ENCODE results near the gene UBR1. TPM values are rescaled to one million over a fixed set of nuclear protein-coding genes. Genes with fewer than 3 reads are reported as not detected.

UBR1 gene
- total RNA-seq, 1 donor from 2014 or later, result 48.9 TPM

DNA sequence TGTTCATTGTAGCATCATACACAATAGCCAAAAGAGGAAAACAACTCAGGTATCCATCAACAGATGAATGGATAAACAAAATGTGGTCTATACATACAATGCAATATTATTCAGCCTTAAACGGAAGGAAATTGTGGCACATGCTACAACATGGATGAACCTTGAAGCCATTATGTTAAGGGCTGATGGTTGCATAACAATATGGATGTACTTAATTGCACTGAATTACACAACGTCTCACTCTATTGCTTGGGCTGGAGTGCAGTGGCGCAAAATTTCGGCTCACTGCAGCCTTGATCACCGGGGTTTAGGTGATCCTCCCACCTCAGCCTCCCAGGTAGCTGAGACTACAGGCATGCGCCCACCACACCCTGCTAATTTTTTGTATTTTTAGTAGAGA lies 20.5 kb upstream of the UBR1 start:
- Mint-ChIP-seq H3K4me3 (no peak overlapping the region), H3K27ac (no peak overlapping the region), H3K36me3 (ENCODE audit: low read depth) (peaks cover 4% of the 10 kb centered on the region), H3K9me3 (peaks cover 10% of the 10 kb centered on the region), H3K4me1 (peaks cover 14% of the 10 kb centered on the region), H3K27me3 (no peaks in the 10 kb centered on the region)
- TF ChIP-seq, protein P1, sequence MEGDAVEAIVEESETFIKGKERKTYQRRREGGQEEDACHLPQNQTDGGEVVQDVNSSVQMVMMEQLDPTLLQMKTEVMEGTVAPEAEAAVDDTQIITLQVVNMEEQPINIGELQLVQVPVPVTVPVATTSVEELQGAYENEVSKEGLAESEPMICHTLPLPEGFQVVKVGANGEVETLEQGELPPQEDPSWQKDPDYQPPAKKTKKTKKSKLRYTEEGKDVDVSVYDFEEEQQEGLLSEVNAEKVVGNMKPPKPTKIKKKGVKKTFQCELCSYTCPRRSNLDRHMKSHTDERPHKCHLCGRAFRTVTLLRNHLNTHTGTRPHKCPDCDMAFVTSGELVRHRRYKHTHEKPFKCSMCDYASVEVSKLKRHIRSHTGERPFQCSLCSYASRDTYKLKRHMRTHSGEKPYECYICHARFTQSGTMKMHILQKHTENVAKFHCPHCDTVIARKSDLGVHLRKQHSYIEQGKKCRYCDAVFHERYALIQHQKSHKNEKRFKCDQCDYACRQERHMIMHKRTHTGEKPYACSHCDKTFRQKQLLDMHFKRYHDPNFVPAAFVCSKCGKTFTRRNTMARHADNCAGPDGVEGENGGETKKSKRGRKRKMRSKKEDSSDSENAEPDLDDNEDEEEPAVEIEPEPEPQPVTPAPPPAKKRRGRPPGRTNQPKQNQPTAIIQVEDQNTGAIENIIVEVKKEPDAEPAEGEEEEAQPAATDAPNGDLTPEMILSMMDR (IDR thresholded peaks at IDR 0.05), result no peak
- intact Hi-C loops (cut with micrococcal nuclease), result no loop called here
- POLR2A ChIA-PET, result interaction anchor here (0.7 kb wide), 1 partner anchor 20 kb away, joined by 3 read pairs; no protein-coding TSS in a partner anchor
- CTCF ChIA-PET, result no interaction called here
- DNase-seq (no peak), ATAC-seq (ENCODE audit: low read depth) (no peak)

DNA sequence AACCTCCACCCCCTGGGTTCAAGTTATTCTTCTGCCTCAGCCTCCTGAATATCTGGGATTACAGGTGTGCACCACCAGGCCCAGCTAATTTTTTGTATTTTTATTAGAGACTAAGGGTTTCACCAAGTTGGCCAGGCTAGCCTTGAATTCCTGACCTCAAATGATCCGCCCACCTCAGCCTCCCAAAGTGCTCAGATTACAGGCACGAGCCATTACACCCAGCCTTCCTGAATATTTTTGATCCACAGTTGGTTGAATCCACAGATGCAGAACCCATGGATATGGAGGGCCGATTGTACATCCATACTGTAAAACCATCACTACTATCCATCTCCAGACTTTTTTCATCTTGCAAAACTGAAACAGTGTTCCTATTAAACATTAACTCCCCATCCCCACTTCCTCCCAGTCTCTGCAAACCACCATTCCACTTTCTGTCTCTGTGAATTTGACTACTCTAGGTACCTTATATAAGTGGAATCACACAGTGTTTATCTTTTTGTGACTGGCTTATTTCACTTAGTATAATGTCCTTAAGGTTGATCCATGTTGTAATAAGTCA lies 19.3 kb upstream of the UBR1 start:
- H3K4me3 Mint-ChIP-seq, result no peak overlapping the region
- peaks cover 14% of the 10 kb centered on the region for H3K4me1 Mint-ChIP-seq
- no peaks in the 10 kb centered on the region for H3K27me3 Mint-ChIP-seq
- ChIA-PET POLR2A (no interaction called here), CTCF (no interaction called here)
- peaks cover 4% of the 10 kb centered on the region for H3K36me3 Mint-ChIP-seq (ENCODE audit: low read depth)
- peaks cover 10% of the 10 kb centered on the region for H3K9me3 Mint-ChIP-seq
- ATAC-seq (ENCODE audit: low read depth) (no peak), DNase-seq (no peak)
- H3K27ac Mint-ChIP-seq, result no peak overlapping the region
- TF ChIP-seq, protein P1 (IDR thresholded peaks at IDR 0.05), result no peak
- intact Hi-C loops (cut with micrococcal nuclease), result no loop called here

DNA sequence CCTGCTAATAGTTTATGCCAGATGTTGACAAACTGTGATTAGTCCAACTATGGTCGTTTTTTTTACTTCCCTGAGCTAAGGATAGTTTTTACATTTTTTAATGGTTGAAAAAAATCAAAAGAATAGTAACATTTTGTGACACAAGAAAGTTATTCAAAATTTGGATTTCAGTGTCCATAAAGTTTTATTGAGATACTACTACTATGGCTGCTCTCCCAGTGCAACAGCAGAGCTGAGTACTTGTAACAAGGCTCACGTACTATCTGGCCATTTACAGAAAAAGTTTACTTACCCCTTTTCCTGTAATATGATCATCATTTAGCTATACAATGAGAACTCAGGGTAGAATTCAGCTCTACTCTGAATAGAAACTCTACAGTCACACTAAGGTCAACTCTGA lies 16.0 kb upstream of the UBR1 start:
- intact Hi-C loops (cut with micrococcal nuclease), result loop anchor here (5.0 kb wide), 1 partner anchor 200 kb away; the partner anchor contains the start of gene TTBK2
- Mint-ChIP-seq H3K36me3 (ENCODE audit: low read depth) (peaks cover 4% of the 10 kb centered on the region), H3K9me3 (no peaks in the 10 kb centered on the region), H3K4me3 (no peak overlapping the region), H3K27ac (no peak overlapping the region), H3K4me1 (peaks cover 39% of the 10 kb centered on the region), H3K27me3 (no peaks in the 10 kb centered on the region)
- POLR2A ChIA-PET, result interaction anchor here (1.9 to 2.7 kb wide), 2 partner anchors 11 to 16 kb away, joined by 9 to 12 read pairs; partner anchors contain the start of genes TMEM62 and UBR1
- ATAC-seq (ENCODE audit: low read depth) (no peak), DNase-seq (no peak)
- TF ChIP-seq, protein P1 (IDR thresholded peaks at IDR 0.05), result no peak
- CTCF ChIA-PET, result no interaction called here

DNA sequence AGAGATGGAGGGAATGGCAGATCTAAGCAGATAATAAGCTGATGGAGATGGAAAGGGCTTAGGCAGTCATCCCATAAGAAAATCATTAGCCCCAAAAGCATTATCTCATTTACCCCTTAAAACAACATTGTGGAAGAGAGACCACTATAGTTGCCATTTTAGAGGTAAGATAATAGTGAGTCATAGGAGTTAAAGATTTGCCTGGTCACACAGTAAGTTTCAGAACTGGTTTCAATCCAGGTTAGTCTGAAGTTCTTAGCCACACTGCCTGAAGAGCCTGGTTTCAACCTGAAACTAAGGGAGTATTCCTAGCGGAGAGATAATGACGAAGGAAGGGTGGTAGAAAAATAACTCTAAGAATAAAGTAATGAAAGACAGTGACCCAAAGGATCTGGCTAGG lies 13.0 kb upstream of the UBR1 start:
- TF ChIP-seq, protein P1 (IDR thresholded peaks at IDR 0.05), result no peak
- Mint-ChIP-seq H3K36me3 (ENCODE audit: low read depth) (peaks cover 4% of the 10 kb centered on the region), H3K27me3 (no peaks in the 10 kb centered on the region), H3K4me1 (peaks cover 39% of the 10 kb centered on the region), H3K4me3 (peak overlapping the region; percentile 7), H3K27ac (peak overlapping the region; percentile 92), H3K9me3 (no peaks in the 10 kb centered on the region)
- DNase-seq, result no peak
- ChIA-PET CTCF (interaction anchor here (1.4 kb wide), 1 partner anchor 15 kb away, joined by 5 read pairs; no protein-coding TSS in a partner anchor), POLR2A (interaction anchor here (1.4 to 2.0 kb wide), 2 partner anchors 12 to 15 kb away, joined by 9 read pairs; partner anchors contain the start of genes TMEM62 and UBR1)
- intact Hi-C loops (cut with micrococcal nuclease), result loop anchor here (1.0 to 2.0 kb wide), 2 partner anchors 13 to 14 kb away; partner anchors contain the start of genes TMEM62 and UBR1
- peak; percentile 42 for ATAC-seq (ENCODE audit: low read depth)

DNA sequence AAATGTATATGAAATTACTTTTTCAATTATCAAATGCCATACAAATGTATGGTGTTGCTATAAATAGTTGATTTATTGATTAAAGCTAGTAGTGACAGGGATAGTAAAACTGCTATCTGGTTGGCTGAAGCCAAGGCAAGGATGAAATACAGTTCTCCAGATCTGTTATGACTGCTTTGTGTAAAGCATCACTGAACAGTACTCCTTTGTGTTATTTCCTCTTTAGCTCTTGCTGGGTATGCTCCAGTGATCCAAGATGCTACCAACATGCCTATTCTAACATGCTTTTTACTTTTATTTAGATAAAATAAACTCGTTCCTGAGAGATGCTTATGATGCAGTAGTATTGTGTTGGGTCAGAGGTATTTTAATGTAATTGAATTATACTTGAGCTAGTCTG lies 12.4 kb upstream of the UBR1 start:
- Mint-ChIP-seq H3K27ac (peak overlapping the region; percentile 92), H3K9me3 (no peaks in the 10 kb centered on the region), H3K27me3 (no peaks in the 10 kb centered on the region), H3K4me1 (peaks cover 38% of the 10 kb centered on the region), H3K4me3 (peak overlapping the region; percentile 7), H3K36me3 (ENCODE audit: low read depth) (peaks cover 4% of the 10 kb centered on the region)
- CTCF ChIA-PET, result interaction anchor here (1.4 kb wide), 1 partner anchor 15 kb away, joined by 5 read pairs; no protein-coding TSS in a partner anchor
- intact Hi-C loops (cut with micrococcal nuclease), result loop anchor here (1.0 to 2.0 kb wide), 2 partner anchors 12 to 15 kb away; partner anchors contain the start of genes TMEM62 and UBR1
- DNase-seq, result no peak
- TF ChIP-seq, protein P1 (IDR thresholded peaks at IDR 0.05), result no peak
- peak; percentile 55 for ATAC-seq (ENCODE audit: low read depth)
- POLR2A ChIA-PET, result interaction anchor here (0.6 to 2.0 kb wide), 5 partner anchors 12 to 66 kb away, joined by 3 to 9 read pairs (median 8); partner anchors contain the start of genes TMEM62 and UBR1
